SK-N-SH treated with all-trans-retinoic acid at 6 μM for 48 hours (cell line): ENCODE results near the gene SERPINA10.

ENCODE experiments used
- ATAC-seq: fragments of 200-7000 bp; cut with Tn5 transposase; 3 replicates; pipeline ENCODE4 v1.9.1; 2020; ENCODE audit warnings: mild to moderate bottlenecking, moderate library complexity
- ARNTL ChIP-seq: fragments of 450-650 bp; formaldehyde crosslinking; IDR thresholded peaks from 2 replicates; pipeline ENCODE4 v1.5.0; 2020; ENCODE audit warnings: low read depth, mild to moderate bottlenecking, moderate library complexity, borderline replicate concordance
- BACH2 ChIP-seq: fragments of 250-450 bp; sonication (Bioruptor Pico); IDR thresholded peaks from 2 replicates; pipeline ENCODE4 v1.9.0; 2021; ENCODE audit warnings: mild to moderate bottlenecking, borderline replicate concordance
- CREB5 ChIP-seq: fragments of 250-450 bp; sonication (Bioruptor Pico); IDR thresholded peaks from 2 replicates; pipeline ENCODE4 v1.5.1; 2020; ENCODE audit warnings: low read depth, mild to moderate bottlenecking, moderate library complexity
- CSDC2 ChIP-seq: fragments of 250-450 bp; sonication (Bioruptor Pico); IDR thresholded peaks from 2 replicates; pipeline ENCODE4 v1.5.0; 2020; ENCODE audit warnings: mild to moderate bottlenecking, moderate library complexity
- CSRNP3 ChIP-seq: fragments of 250-450 bp; sonication (Bioruptor Pico); IDR thresholded peaks from 2 replicates; pipeline ENCODE4 v1.5.1; 2021; ENCODE audit warnings: mild to moderate bottlenecking, moderate library complexity
- ESRRG ChIP-seq: fragments of 250-450 bp; sonication (Bioruptor Pico); IDR thresholded peaks from 2 replicates; pipeline ENCODE4 v1.6.1; 2021; ENCODE audit warnings: mild to moderate bottlenecking
- GLIS3 ChIP-seq: fragments of 250-450 bp; sonication (Bioruptor Pico); IDR thresholded peaks from 2 replicates; pipeline ENCODE4 v1.5.0; 2020; ENCODE audit warnings: mild to moderate bottlenecking, moderate library complexity
- POU6F1 ChIP-seq: fragments of 250-450 bp; sonication (Bioruptor Pico); IDR thresholded peaks from 2 replicates; pipeline ENCODE4 v1.8.0; 2021; ENCODE audit warnings: low read depth, mild to moderate bottlenecking, moderate library complexity, borderline replicate concordance
- PPARA ChIP-seq: fragments of 250-450 bp; sonication (Bioruptor Pico); IDR thresholded peaks from 2 replicates; pipeline ENCODE4 v1.5.0; 2020; ENCODE audit warnings: mild to moderate bottlenecking, borderline replicate concordance
- SNAI2 ChIP-seq: fragments of 250-450 bp; sonication (Bioruptor Pico); IDR thresholded peaks from 2 replicates; pipeline ENCODE4 v1.5.0; 2020; ENCODE audit warnings: mild to moderate bottlenecking, moderate library complexity
- TCF4 ChIP-seq: fragments of 250-450 bp; sonication (Bioruptor Pico); IDR thresholded peaks from 2 replicates; pipeline ENCODE4 v1.8.0; 2021; ENCODE audit warnings: mild to moderate bottlenecking, moderate library complexity, borderline replicate concordance
- TOX ChIP-seq: fragments of 250-450 bp; sonication (Bioruptor Pico); IDR thresholded peaks from 2 replicates; pipeline ENCODE4 v1.8.0; 2021; ENCODE audit warnings: mild to moderate bottlenecking, moderate library complexity, borderline replicate concordance
- TSHZ2 ChIP-seq: fragments of 250-450 bp; sonication (Bioruptor Pico); IDR thresholded peaks from 2 replicates; pipeline ENCODE4 v1.5.0; 2020; ENCODE audit warnings: mild to moderate bottlenecking, moderate library complexity
- ZC3H10 ChIP-seq: fragments of 250-450 bp; sonication (Bioruptor Pico); IDR thresholded peaks from 2 replicates; pipeline ENCODE4 v1.5.1; 2021; ENCODE audit warnings: mild to moderate bottlenecking, moderate library complexity
- ZFP3 ChIP-seq: fragments of 250-450 bp; sonication (Bioruptor Pico); IDR thresholded peaks from 2 replicates; pipeline ENCODE4 v1.5.0; 2020; ENCODE audit warnings: mild to moderate bottlenecking, moderate library complexity
- ZFP30 ChIP-seq: fragments of 450-650 bp; formaldehyde crosslinking; IDR thresholded peaks from 2 replicates; pipeline ENCODE4 v1.5.0; 2022; ENCODE audit warnings: mild to moderate bottlenecking, moderate library complexity
- ZNF565 ChIP-seq: fragments of 450-650 bp; formaldehyde crosslinking; conservative IDR thresholded peaks from 2 replicates; pipeline ENCODE4 v1.5.0; 2020; ENCODE audit warnings: low read depth, mild to moderate bottlenecking, moderate library complexity
- ZNF70 ChIP-seq: fragments of 450-650 bp; formaldehyde crosslinking; IDR thresholded peaks from 2 replicates; pipeline ENCODE4 v1.5.0; 2020; ENCODE audit warnings: mild to moderate bottlenecking, moderate library complexity
- ZNF8 ChIP-seq: fragments of 450-650 bp; formaldehyde crosslinking; IDR thresholded peaks from 2 replicates; pipeline ENCODE4 v1.5.0; 2020; ENCODE audit warnings: mild to moderate bottlenecking, moderate library complexity

Gene SERPINA10

GRCh38 chr14:94332063-94332583, 39.1 kb upstream of the SERPINA10 start:
- TF ChIP-seq BACH2 (no peak), ZNF70 (CRISPR knock-in tag) (no peak), GLIS3 (CRISPR knock-in tag) (no peak), ZFP30 (CRISPR knock-in tag) (no peak), POU6F1 (no peak)
- no peak for ATAC-seq

GRCh38 chr14:94331462-94331861, 38.4 kb upstream of the SERPINA10 start:
- no peak for TF ChIP-seq GLIS3 (CRISPR knock-in tag)
- TF ChIP-seq, all 23 proteins: peak for 0
- no peak for ATAC-seq

- no peak for ATAC-seq
- no peak for TF ChIP-seq BACH2
- TF ChIP-seq, all 23 proteins: peak for 0
Measured at GRCh38 chr14:94330857-94331256, 37.8 kb upstream of the SERPINA10 start.

GRCh38 chr14:94330432-94330831, 37.4 kb upstream of the SERPINA10 start:
- no peak for ATAC-seq
- no peak for TF ChIP-seq GLIS3 (CRISPR knock-in tag)
- TF ChIP-seq ZNF565 (CRISPR knock-in tag) = no peak
- no peak for TF ChIP-seq ZFP30 (CRISPR knock-in tag)
- no peak for TF ChIP-seq TOX (CRISPR knock-in tag)
- TF ChIP-seq TSHZ2 (CRISPR knock-in tag) = no peak
- no peak for TF ChIP-seq TCF4 (CRISPR knock-in tag)
- no peak for TF ChIP-seq PPARA (CRISPR knock-in tag)

- TF ChIP-seq CREB5 (no peak), ESRRG (CRISPR knock-in tag) (no peak), GLIS3 (CRISPR knock-in tag) (no peak), ARNTL (no peak), TOX (CRISPR knock-in tag) (no peak), CSRNP3 (CRISPR knock-in tag) (no peak), ZNF565 (CRISPR knock-in tag) (no peak), ZFP3 (CRISPR knock-in tag) (no peak), ZC3H10 (CRISPR knock-in tag) (no peak), ZFP30 (CRISPR knock-in tag) (no peak)
- ATAC-seq = no peak
Measured at GRCh38 chr14:94329857-94330256, 36.8 kb upstream of the SERPINA10 start.

- ATAC-seq = no peak
- TF ChIP-seq CSRNP3 (CRISPR knock-in tag) (no peak), ZNF70 (CRISPR knock-in tag) (no peak), CREB5 (no peak), ZC3H10 (CRISPR knock-in tag) (no peak), ARNTL (no peak), ZNF8 (CRISPR knock-in tag) (no peak), SNAI2 (CRISPR knock-in tag) (no peak), ZNF565 (CRISPR knock-in tag) (no peak), CSDC2 (CRISPR knock-in tag) (no peak), BACH2 (no peak), TCF4 (CRISPR knock-in tag) (no peak)
Measured at GRCh38 chr14:94328196-94328595, 35.1 kb upstream of the SERPINA10 start.
